ENCODE data around the gene MIPOL1.
"Not testable (repeated sequence)": the region's sequence is repeated elsewhere in the genome, so short reads cannot be mapped to it uniquely, and the experiment has no call there.

Gene MIPOL1

DNA sequence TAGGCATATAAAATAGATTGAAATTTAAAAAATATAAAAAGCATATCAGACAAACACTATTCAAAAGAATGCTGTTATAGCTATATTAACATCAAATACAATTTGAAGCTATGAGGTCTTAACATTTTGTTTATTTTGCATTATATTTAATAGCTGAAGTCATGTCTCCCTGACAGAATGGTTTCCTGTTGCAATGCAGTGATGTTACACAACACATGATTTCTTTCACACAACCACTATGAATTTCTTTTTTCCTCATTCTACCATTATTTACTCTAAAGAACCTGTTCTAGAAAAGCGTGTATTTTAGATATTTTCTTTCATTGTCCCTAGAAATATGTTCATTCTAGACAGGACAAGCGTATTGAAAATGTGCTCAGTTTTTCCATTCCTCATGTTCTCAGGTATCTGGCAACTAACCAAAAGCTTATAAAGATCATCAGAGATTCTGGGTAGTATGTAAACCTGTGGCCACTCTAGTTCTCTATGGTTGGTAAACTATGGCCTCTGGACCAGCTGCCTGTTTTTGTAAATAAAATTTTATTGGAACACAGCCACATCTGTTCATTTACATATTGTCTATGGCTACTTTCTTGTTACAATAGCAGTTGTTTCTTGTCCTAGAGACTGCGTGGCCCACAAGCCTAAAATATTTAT is 213.5 kb downstream of the MIPOL1 start:
- no peak for ATAC-seq

DNA sequence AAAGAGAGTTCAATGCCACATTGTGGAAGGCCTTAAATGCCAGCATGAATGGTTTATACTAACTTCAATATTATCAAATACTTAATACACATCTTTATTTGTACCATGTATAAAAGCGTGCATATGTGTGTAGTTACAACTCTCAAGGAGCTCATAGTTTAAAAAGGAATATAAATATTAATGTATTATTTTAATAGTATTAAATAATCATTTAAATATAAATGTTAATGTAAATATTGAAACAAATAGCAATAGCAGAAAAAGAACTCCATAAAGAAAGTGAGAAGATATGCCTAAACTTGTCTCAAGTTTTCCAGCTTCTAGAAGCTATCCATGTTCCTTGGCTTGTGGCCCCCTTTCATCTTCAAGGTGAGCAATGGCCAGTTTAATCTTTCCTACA is 215.3 kb downstream of the MIPOL1 start:
- no peak for ATAC-seq

DNA sequence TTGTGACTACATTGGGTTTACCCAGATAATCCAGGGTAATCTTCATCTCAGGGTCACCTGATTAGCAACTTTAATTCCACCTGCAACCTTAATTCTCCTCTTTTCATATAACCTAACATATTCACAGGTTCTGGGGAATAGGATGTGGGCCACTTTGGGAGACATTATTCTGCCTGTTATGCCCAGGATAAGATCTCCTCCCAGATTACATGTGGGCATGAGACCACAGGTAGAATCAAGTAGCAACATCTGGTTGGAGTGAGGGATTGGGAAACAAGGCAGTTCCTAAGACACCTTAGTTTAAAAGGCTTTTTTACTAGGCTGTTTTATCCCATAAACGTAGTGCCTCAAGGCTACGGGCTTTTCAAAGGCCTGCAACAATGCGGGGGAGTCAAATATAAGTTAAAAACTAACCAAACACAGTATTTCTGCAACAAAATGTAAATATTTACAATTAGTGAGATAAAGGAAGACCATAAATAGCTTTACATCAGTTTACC is 215.8 kb downstream of the MIPOL1 start:
- ATAC-seq = no peak

DNA sequence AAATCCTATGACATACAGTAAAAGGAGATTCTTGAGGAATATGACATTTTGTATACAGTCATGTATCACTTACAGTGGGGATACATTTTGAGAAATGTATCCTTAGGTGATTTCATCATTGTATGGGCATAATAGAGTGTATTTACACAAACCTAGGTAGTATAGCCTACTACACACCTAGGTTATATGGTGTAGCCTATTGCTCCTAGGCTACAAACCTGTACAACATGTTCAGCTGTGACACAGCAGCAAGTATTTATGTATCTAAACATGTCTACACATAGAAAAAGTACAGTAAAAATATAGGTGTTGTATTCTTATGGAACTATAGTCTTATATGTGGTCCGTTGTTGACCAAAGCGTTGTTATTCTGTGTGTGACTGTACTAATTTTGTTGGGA is 218.5 kb downstream of the MIPOL1 start:
- no peak for ATAC-seq

DNA sequence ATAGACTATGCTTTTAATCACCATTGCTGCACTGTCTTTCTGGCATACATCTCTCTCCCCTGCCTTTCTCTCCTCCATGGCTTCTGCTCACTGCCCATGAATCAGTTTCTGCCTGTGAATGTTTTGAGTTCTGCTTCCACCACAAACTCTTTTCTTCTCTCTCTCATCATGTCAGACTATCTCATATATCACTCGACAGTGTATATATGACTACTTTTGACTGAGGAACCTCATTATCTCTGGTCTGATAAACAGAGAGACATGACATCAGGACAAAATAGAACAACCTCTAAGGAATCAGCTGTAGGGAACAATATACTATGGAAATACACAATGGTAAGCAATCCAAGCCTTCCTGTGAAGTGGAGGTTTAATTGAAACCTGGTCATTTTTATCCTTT is 219.4 kb downstream of the MIPOL1 start:
- no peak for ATAC-seq

DNA sequence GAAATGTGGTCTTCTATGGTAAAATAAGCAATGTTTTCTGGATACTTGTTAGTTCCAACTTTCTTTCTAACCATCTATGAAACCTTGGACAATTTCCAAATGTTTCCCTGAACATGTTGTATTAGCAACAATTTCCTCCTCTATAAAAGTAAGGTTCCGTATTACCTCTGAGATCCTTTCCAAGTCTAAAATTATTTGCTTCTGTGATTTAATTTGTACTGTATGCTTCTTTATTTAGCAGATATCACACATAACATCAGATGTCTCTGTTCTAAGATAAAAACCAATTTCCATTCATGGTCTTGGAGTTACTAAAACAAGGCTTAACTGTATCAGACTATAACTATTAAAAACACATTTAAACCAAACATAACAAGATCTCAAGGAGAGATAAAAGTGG is 220.1 kb downstream of the MIPOL1 start:
- ATAC-seq = no peak

DNA sequence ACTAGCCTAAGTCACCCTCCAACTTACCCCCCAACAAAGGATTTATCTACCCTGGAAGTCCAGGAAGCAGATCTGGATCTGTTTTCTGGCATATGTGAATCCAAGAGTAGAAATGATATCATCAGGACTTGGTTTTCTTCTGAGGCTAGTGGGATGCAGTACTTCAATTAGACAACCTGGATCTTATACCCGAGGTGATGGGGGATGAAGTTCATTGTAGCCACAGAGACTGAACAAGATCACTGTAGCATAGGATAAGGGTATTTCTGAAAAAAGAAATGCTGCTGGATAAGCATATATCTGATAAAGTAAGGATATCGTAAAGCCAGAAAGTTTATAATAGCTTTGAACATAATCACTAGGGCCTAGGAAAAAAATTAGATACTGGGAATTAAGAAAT is 222.9 kb downstream of the MIPOL1 start:
- no peak for ATAC-seq

DNA sequence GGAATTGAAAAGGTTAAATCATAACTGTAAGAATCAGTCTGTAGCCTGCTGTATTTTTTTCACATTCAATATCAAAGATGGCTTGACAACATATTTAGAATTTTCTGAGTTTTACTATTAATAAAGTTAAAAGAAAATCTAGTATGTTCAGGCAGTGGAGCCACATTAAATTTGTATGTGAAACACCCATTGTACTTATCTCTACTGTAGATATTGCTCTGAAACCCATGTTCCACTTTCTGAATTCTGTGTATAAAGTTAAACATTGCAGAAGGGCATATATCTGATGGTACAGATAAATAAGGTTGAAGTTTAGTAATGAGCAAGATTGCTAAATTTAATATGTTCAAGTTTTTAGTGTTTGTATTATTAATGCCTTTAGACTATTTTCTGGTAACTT is 224.6 kb downstream of the MIPOL1 start:
- ATAC-seq = no peak

DNA sequence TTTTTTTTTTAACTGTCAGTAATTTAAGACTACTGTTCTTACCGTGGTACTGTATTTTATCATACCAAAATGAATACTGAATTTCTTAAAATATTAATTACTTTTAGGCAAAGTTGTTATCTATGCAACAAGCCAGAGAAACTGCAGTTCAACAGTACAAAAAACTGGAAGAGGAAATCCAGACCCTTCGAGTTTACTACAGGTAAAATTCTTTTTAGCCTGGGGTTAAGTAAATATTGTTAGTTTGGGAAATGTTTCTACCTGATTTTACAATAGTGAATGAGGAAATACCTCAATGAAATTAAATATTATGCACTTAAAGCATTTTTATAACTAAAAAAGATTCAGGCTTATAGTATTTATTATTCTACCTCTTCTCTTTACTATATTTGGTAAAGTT is 225.0 kb downstream of the MIPOL1 start:
- ATAC-seq = no peak

DNA sequence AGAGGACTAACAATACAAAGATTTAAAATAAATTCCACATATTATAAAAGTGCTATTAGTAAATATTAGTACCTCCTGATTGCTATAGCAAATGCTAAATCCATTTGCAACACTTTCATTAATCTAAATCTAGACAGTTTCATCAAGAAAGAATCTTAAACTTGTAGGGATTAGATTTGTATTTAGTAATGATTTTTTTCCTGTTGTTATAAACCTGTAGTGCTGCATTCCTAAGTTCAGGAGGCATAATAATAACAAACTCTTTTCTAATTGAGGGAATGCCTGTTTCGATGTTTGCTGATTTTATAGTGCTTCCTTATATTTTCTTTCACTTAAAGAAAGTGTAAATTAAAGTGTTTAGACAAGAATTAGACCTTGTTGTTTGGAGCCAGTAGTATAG is 231.2 kb downstream of the MIPOL1 start:
- ATAC-seq = no peak

DNA sequence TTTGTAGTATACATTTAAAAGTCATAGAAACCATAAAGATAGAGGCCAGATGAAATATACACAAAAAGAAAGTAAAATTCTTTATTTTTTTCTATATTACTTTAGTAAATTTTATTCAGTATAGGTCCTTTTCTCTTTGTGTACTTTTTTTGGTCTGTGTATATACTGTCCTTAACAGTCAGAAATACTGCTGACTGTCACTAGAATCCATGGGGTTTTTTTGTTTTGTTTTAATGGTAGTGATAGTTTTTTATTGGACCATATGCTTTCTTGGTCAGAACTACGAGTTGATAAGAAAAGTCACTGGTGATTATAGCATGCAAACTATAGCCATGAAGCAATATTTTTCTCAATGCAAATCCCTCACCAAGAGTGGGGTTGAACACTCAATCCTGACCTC is 231.9 kb downstream of the MIPOL1 start:
- ATAC-seq = no peak

DNA sequence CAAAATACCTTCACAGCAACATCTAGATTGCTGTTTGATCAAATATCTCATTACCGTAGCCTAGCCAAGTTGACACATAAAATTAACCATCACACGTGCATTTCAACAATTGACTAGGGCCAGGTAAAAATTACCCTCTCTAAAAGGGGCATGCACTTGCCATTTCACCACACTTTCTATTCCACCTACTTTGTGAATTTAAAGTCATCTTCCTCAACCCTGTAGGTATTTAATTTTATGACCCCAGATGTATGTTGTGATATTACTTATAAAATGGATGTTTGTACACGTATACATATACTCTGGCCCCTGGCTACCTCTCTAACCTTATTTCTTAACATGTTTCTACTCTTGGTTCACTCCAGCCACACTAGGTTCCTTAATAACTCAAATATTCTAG is 237.1 kb downstream of the MIPOL1 start:
- ATAC-seq = no peak

DNA sequence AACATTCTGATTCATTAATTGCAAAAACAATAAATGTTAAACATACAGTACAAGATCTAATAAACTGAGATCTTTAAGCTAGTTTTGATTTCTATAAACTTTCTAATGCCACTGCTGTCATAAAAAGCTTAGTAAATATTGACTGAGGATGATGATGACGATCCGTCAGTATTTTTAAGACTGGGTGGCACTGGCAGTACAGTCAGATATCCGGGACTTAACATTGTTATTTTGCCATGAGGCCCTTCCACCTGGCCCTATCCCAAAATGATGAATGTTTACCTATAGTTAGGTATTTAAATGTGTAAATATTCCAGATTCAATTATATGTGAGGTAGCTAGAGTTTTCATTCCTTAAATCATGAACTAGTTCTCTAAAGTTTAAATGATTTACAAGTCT is 238.8 kb downstream of the MIPOL1 start:
- no peak for ATAC-seq

DNA sequence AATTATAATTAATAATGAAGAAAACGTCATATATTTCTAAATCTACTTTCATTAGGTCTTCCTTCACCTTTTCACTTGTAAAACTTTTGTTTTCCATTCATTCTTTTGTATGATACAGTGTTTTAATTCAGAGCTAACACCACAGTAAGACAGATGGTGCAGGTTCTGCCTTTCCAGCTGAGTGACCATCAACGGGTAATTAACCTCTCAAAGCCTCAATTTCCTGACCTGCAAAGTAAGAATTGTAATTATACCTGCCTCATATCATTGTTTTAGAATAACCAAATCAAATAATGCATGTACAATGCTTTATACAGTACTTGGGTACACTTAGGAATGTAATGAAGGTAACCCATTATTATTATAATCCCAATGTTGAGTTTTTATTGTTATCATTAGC is 239.8 kb downstream of the MIPOL1 start:
- no peak for ATAC-seq

DNA sequence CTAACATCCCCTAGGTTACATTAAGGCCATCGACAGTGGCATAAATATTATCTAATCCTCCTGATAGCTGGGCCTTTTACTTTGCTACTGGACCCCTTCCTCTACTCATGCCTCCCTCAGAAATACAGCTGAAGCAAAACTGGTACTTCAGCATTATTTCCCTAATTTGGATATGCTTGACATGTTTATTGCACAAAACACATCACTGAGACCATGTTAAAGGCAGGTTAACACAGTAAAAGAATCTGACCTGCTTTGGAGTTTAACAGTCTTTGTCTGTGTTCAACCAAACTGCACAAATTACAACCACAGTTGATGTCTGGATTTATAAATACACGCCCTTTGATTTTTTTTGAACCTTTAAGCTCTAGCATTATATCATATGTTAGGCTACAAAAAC is 240.7 kb downstream of the MIPOL1 start:
- ATAC-seq = no peak

DNA sequence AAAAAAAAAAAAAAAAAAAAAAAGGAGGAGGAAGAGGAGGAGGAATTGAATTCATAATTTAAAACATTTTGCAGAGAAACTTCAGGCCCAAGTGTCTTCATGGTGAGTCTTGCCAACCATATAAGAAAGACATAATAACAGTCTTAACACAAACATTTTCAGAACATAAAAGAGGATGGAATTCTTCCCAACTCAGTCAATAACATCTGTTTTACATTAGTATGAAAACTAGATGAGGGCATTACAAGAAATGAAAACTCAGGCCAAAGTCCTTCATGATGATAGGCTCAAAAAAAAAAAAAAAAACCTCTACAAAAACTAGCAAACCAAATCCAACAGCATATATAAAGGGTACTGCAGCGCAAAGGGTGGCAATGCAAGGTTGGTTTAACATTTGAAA is 245.7 kb downstream of the MIPOL1 start:
- ATAC-seq = no peak

DNA sequence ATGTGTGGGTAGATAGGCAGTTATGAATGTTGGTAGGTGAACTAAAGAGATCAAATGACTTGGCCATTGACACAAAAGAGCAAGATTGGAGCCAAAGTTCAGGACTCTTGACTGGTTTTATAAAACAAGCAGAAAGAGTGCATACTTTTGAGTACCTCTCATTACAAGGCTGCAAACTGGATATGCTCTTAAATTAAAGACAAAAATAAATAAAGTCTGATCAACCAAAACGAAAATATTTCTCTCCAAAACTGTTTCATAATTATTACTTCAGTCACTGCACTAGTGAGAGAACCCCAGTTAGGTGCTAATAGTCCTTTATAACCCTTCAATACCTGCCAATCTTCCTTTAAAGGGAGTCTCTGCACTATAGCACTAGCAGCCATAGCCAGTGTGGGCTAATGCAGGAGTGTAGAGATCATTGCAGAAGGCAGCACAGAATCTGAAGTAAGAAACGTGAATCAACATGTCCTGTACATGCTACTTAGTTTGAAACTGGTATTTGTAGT is 250.2 kb downstream of the MIPOL1 start:
- no peak for ATAC-seq

DNA sequence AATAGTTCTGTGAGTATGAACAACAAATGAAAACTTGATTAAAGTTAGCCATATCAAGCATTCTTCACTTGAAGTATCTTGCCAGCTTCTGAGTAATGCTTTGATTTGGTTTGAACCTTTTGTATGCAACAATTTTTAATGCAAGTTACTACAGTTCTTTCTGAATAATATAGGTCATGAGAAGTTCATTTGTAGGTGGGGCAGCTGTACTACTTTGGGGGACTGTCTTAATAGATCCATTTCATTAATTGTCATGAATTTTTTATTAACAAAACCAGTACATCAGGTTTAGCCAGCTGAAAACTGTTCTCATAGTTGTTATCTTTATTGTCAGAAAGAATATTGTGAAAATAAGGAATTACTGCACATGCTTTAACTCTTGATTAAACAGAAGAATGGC is 254.6 kb downstream of the MIPOL1 start:
- no peak for ATAC-seq

DNA sequence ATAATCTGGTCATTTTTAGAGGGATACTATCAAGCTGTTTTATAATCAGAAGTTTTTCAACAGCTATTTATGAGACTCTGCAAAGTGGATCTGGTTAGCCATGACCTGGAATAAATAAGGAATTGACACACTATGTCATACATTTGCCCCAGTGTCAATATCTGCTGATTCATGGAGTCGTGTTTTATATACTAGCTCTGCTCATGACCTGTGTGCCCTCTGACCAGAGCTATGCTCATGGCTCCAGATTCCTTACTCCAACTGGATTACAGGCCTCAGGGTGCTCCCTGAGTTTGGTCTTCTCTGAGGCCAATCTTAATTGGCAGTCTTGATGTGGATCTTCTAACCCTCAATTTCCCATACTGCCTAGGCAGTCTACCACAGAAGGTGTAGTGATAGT is 256.2 kb downstream of the MIPOL1 start:
- no peak for ATAC-seq

DNA sequence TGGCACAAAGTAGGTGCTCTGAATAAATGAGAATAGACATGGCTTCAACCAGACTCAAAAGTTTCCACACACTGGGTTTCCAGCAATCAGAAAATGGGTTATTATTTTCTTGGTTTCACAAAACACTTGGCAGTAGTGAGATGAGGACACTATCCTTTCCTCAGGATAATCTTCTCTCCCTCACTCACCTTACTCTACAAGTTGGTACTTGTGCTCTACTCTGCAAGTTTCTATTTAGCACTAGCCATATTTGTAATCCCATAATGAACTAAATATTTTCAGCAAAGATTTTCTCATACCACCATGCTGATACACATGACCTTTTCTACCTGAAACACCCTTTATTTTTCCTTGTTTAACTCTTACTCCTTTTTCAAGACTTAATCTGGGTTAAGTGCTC is 259.6 kb downstream of the MIPOL1 start:
- no peak for ATAC-seq

DNA sequence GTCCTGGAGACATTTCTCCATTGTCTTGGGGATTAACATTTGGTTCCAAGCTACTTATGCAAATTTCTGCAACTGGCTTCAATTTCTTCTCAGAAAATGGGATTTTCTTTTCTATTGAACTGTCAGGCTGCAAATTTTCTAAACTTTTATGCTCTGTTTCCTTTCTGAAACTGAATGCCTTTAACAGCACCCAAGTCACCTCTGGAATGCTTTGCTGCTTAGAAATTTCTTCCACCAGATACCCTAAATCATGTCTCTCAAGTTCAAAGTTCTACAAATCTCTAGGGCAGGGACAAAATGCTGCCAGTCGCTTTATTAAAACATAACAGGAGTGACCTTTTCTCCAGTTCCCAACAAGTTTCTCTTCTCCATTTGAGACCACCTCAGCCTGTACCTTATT is 264.7 kb downstream of the MIPOL1 start:
- ATAC-seq = not testable (repeated sequence)

DNA sequence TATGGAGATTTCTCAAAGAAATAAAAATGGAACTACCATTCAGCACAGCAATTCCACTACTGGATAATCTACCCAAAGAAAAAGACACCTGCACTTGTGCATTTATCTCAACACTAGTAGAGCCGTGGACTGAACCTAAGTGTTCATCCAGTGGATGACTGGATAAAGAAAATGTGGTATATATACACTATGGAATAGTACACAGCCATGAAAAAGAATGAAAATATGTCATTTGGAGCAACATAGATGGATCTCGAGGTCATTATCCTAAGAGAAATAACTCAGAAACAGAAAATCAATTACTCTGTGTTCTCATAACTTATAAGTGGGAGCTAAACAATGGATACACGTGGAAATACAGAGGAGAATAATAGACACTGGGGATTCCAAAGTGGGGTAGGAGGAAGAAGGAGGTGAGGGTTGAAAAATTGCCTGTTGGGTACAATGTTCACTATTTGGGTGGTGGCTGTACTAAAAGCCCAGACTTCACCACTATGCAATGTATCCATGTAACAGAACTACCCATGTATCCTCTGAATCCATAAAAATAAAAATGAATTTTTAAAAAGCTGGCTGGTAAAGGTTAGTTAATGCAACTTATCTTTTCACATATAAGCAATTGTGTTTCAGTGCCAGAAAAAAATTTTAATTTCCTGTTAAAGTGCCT is 266.6 kb downstream of the MIPOL1 start:
- no peak for ATAC-seq

DNA sequence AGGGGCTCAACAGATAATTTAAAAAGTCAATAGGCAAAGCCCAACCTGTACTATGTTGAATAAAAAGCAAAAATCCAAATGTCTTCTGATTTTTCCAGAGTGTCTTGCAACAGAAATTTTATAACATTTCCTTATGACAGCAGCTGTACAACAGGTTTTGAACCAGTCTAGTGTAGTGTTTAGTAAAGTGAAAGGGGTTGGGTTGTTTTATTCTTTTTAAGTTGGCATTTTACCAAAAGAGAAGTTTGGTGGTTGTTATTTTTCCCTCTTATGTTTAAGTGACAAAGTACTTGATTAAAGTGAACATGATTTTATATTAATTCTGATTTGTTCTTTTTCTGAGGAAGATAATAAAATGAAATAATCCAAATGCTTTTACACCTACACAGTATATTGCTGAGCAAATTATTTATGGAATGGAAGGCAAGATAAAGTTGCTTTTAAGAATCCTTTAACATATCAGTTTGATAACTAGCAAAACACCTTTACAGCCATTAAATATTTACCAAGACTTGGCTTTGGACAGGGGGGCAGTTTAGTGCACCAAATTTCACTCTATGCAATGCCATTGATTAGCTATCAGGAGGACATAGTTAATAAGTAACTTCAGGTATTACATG is 268.4 kb downstream of the MIPOL1 start:
- no peak for ATAC-seq

DNA sequence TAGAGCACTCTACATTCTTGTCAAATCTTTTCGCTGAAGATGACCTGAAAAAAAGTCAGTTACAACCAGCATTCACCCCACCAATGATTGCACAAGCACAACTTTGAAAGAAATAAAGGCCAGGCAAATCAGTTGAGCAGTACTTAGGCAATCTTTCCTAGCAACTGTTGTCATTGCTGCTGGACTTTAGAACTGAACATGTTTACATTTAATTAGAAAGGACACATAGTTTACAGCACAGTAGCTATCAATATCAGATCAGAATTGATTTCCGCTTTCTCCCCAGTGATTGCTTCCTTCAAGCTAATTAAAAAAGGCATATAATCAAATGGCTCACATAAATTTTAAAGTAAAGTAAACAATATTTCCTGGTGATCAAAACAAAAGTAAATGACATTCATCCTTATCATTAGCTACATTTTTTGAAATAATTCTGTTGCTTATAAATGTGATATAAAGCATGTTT is 268.9 kb downstream of the MIPOL1 start:
- no peak for ATAC-seq
